ENCODE measurements around the gene SLC45A2.

GRCh38 chr5:33905381-33905780 lies 79.1 kb downstream of the SLC45A2 start:
- TF ChIP-seq CTCF (IDR thresholded peaks at IDR 0.05) (no peak), POLR2A (IDR thresholded peaks at IDR 0.05) (no peak)

All from breast epithelium (tissue), 3 donors.